GM18526 (cell line): Measurements from ENCODE around the gene PLAGL2.

ENCODE experiments used
- POLR2A ChIP-seq: IDR thresholded peaks from 3 replicates; pipeline ENCODE4 v1.6.1; 2011; ENCODE audit not compliant: insufficient read length; ENCODE audit errors: extremely low read depth

PLAGL2 gene

DNA sequence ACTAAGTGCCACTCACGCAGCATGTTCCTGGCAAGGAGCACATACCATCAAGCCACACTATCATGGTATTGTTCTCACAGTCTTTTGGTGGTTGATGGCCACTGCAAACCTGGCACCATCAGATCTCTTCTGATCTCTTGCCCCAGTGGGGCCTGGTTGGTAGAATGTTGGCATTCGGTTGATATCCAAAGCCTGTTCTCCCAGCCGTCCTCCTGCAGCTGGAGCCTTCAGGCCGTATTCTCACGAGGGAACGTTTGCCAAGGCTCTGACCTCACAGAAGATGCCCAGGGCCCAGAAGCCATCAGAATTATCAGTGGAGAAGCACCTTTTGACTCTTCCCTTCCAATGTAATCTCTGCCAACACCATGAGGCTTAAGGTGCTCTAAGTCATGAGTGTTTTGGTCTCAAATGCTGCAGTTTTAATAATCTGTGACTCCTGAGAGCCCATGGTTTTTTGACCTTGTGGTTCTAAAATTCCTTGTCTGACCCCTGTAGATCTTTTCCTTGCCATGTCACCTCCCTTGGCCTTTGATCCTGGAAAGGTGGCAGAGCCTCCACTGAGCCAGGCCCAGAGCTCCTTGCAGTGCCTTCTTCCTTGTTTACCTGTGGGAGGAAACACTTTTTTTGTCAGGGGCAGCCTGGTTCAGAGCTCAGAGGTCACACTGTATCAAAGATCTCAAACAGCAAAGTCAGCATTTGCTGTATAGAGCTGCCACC, 27.9 kb upstream of the PLAGL2 start:
- no peak for TF ChIP-seq POLR2A

DNA sequence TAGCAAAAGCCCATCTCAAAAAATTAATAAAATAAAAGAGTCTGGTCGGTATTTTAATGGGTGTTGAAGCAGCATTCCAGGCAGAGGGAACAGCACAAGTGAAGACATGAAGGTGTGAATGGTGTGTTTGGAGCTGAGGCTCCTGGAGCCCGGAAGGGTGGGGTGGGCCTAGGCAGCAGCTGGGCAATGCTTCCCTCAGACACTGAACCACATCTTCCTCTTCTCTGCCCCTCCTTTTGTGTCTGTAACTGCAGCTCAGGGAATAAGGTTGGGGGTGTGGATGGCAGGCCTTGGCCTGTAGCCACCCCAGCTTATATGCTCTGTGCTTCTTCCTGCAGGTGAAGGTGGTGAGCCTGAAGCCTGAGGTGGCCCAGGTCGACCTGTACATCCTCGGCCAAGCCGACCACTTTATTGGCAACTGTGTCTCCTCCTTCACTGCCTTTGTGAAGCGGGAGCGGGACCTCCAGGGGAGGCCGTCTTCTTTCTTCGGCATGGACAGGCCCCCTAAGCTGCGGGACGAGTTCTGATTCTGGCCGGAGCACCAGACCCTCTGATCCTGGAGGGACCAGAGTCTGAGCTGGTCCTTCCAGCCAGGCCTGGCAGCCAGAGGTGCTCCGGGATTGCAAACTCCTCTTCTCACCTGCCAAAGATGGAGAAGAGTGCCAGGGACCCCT, 26.7 kb upstream of the PLAGL2 start:
- TF ChIP-seq POLR2A, result no peak

DNA sequence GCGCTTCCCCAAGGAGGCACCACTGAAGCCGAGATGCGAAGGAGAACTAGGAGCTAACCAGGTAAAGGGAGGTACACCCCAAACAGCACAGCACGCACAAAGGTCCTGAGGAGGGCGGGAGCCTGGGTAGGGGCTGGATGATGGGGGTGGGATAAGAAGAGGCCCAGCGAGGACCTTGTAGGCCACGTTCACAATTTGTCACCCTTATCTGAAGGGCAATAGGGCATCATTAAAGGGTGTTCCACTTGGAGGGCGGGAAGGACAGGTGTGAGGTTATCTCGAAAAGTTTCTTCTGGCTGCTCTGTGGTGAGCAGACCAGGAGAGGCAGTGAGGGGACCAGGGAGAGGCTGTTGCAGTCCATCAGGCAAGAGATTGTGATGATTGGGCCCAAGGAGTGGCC, 25.7 kb upstream of the PLAGL2 start:
- no peak for TF ChIP-seq POLR2A

DNA sequence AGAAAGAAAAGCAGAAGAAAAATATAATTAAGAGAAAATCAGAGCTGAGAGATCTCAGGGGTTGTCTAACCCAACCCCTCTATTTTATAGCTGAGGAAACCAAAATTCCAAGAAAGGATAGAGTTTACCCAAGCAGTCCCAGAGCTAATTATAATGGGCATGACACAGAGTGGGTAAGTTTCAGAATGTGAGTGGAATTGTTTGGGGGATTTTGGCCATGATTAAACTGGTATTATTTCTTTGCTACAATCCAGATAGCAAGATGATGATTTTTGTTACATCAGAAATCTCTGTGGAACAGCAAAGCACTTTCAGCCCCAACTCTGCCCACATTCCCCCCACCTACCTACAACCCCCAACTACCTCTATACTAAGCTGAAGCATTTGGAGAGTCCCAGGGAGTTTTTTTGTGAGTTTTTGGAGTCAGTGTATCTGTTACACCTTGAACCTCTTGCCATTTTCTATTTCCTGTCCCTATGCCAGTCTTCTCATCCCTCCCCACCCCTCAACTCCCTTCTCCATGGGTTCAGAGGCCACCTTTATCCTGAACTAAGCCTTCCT, 24.9 kb upstream of the PLAGL2 start:
- no peak for TF ChIP-seq POLR2A

DNA sequence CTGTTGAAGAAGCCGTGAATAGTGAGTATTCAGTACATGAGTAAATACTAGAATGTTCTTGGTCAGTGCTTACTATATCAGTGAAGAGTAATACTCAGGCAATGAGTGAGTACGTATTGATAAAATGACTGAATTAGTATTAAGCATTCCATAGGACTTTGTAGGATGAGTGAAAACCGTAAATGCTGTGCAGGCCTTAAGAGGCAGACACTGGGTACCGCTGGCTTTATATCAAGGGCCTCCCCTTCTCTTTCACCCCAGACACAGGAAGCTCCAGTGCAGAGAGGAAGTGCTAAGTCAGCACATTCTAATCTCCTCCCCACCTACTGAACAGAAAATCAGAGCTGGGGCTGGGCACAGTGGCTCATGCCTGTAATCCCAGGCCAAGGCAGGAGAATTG, 24.3 kb upstream of the PLAGL2 start:
- TF ChIP-seq POLR2A, result no peak

DNA sequence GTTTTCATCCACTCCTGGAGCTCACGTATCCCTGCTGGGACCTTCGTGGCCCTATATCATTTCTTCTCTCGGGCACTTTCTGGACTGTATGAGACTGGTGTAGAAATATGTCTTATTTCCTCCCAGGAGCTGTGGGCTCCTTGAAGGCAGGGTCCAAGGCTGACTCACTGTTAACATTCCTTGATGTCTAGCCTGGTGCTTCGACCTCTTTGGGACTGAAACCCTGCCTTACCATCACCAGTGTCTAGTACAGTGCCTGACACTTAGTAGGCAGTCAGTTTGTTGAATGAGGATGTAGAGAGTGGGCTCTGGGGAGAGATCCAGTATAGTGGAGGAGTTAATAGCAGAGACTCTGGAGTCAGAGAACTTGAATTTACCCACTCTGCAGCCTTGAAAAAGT, 23.7 kb upstream of the PLAGL2 start:
- no peak for TF ChIP-seq POLR2A

DNA sequence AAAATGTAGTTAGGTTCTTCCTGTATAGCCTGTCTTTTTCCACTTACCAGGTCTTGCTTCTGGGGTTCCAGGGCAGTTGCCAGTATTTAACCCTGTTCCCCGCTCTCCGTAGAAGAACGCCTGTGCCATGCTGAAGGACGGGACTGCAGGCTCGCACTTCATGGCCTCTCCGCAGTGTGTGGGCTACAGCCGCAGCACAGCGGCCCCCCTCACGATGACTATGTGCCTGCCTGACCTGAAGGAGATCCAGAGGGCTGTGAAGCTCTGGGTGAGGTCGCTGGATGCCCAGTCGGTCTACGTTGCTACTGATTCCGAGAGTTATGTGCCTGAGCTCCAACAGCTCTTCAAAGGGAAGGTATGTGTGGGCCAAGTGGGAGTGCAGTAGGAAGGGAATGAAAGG, 23.2 kb upstream of the PLAGL2 start:
- TF ChIP-seq POLR2A, result no peak

DNA sequence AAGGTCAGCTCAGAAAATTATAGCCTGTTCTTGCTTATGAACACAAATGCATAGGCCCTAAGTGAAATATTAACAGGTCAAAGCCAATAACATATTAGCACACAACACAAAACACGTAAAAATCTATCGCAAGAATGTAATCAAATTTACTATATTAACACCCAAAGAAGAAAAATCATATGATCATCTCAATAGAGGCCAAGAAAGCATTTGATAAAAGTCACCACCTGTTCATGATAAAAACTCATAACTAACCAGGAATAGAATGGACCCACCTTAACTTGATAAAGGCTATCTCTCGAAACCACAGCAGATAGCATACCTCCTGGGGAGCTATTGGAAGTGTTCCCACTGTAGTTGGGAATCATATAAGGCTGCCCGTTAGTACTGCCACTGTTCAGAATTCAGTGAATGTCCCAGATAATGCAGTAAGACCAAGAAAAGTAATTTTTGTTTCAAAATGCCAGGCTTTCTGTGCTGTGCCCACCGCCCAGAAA, 21.8 kb upstream of the PLAGL2 start:
- TF ChIP-seq POLR2A, result no peak

DNA sequence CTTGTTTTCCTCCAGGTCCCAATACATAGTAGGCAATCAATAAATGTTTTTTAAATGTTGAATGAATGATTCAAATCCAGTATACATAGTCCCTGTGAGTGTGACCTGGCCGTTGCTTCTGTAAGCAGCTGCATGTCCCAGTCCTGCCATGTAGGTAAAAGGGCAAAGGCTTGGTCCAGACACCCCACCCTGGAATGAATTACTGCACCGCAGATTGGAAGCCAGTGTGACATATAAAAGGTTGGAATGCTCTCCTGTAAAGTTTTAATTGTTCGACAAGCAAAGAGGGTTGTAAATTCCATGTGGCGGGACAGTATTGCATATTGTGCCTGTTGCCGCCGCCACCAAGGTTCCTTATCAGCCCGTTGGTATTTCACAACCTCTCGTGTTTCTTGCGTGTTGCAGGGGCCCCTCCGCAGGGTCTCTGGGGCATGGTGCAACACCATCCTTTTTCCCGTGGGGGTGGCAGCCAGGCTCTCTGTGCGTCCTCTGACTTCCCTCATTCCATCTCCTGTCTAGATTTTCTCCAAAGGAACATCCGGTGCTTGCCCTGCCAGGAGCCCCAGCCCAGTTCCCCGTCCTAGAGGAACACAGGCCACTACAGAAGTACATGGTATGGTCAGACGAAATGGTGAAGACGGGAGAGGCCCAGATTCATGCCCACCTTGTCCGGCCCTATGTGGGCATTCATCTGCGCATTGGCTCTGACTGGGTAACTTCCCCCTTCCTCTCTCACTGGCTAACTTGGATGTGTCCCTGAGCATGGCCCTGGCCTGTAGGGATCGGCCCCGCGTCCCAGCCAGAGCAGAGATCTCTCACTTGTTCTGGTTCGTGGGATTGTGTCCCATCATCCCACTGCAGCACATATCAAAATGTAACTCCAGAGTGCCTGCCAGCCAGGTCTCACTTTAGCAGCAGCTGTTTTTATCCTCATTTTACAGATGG, 20.5 kb upstream of the PLAGL2 start:
- TF ChIP-seq POLR2A, result no peak

DNA sequence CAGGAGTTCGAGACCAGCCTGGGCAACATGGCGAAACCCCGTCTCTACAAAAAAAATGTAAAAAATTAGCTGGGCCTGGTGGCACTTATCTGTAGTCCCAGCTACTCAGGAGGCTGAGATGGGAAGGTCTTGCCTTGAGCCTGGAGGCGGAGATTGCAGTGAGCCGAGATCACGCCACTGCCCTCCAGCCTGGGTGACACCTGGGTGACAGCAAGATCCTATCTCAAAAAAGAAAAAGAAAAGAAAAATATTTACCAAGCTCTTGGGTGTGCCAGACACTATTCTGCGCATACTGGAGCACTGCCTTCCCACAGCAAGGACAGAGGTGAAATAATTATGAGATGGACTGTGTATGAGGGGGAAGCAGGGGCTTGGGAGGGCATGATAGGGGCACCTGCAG, 19.8 kb upstream of the PLAGL2 start:
- no peak for TF ChIP-seq POLR2A

DNA sequence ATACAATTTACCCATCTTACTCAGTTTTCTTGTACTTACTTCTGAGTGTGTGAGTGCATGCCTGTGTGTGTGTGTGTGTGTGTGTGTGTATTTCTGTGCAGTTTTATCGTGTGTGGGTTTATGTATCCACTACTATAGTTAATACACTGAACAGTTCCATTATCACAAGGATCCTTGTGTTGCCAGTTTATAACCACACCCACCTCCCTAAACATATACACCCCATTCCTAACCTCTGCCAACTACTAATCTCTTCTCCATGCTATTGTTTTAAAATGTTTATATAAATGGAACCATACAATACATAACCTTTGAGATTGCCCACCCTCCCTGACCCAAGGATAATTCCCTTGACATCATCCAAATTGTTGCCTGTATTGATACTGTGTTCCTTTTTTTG, 18.8 kb upstream of the PLAGL2 start:
- TF ChIP-seq POLR2A, result no peak

DNA sequence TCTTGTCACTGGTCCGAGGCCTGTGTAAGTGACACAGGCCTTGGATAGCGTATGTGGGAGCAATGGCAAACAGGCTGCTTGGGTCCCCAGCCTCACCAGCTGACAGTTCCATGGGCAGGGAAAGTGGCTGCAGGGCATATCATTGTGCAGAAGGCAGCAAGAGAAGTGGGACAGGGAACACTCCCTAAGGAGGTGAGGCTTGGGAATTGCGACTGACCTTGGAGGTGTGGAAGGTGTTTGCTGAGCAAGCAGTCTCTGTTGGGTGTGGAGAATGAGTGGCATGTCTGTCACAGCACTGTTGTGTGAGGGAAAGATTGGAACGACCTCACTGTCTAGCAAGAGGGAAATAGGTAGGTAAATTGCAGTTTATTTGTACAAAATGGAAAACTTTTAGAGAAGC, 16.9 kb upstream of the PLAGL2 start:
- TF ChIP-seq POLR2A, result no peak

DNA sequence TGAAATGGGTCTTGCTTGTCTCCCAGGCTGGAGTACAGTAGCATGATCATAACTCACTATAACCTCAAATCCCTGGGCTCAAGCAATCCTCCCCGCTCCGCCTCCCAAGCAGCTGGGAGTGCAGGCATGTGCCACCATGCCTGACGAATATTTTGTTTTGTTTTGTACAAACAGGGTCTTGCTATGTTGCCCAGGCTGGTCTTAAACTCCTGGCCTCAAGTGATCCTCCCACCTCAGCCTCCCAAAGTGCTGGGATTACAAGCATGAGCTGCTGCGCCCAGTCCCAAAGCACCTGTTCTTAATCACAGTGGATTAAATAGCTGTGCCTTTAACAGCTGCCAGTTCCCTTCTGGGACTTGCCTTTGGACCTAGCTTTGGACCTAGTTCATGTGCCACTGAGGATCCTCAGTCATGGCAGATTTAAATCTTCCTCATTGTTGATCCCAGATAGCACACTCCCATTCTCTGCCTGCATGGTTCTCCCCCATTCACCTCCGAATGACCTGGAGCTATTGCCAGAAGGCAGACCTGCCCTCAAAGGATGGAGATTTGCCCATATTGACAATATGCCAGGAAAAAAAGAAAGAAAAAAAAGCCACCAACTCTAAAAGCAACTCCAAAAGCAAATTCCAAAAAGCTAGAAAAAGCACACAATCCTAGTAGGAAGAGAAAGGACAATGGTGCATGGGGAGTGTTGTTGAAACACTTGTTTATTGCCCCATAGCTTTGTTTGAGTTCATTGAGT, 10.8 kb upstream of the PLAGL2 start:
- no peak for TF ChIP-seq POLR2A

DNA sequence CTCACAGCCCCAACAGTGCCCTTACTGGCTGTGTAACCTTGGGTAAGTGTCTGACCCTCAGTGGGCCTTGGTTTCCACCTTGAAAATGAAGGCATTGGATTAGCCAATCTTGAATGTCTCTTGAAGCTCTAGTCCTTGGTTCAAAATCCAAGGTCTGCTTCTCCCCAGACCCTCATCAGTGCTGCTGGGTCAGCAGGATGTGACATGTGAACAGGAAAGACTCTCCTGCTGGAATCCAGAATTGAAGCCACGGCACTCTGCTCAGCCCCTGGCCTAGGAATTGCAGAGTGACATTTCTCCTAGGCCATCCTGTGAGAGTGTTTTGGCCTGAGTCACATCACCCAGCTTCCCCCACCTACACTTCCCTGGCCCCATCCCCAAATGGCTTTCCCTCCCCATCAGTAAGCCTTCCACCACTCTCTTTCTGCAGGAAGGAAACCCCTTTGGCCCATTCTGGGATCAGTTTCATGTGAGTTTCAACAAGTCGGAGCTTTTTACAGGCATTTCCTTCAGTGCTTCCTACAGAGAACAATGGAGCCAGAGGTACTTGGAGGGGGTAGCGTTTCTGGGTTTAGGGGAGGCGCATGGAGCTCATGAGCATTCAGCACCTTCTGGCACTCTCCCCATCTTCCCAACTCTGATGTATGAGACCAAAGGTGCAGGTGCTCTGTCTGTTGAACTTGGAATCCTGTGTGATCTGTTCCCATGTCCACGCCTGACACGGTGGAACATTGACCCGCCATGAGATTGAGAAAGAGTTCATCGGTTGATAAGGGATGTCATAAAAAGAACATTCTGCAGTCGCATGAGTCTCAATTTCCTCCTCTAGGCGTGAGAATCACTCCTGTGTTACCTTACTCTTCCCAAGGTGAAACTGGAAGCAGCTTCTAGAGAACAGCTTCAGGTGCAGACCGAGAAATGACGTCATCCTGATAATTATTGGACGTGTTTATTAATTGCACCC, 8.9 kb upstream of the PLAGL2 start:
- no peak for TF ChIP-seq POLR2A

DNA sequence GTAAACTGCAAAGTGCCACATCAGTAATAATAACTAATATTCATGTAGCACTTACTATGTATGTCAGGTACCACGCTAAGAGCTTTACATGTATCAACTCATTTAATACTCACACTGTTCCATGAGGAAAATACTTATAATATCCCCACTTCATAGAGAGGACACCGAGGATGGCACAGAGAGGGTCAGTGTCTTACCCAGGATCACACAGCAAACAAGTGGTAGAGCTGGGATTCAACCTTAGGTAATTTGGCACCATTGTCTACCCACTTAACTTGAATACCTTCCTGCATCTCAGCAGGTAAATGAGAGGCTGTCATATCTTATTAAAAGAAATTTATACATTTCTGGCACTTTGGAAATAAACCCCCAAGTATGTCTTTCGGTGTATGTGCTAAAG, 8.2 kb upstream of the PLAGL2 start:
- no peak for TF ChIP-seq POLR2A
